PC-9 (cell line): ENCODE measurements around the gene ARNT2.

Source experiments
- EZH2 ChIP-seq: fragments of 200-600 bp; sonication (generic); IDR thresholded peaks from 2 replicates; pipeline ENCODE4 v1.8.0; 2017; ENCODE audit warnings: antibody characterized with exemption, low read depth
- TF ChIP-seq, protein P1 (sequence below): fragments of 200-600 bp; sonication (generic); conservative IDR thresholded peaks from 2 replicates; pipeline ENCODE4 v1.6.1; 2017; ENCODE audit warnings: mixed run types, antibody characterized with exemption, mild to moderate bottlenecking, moderate library complexity

DNA sequence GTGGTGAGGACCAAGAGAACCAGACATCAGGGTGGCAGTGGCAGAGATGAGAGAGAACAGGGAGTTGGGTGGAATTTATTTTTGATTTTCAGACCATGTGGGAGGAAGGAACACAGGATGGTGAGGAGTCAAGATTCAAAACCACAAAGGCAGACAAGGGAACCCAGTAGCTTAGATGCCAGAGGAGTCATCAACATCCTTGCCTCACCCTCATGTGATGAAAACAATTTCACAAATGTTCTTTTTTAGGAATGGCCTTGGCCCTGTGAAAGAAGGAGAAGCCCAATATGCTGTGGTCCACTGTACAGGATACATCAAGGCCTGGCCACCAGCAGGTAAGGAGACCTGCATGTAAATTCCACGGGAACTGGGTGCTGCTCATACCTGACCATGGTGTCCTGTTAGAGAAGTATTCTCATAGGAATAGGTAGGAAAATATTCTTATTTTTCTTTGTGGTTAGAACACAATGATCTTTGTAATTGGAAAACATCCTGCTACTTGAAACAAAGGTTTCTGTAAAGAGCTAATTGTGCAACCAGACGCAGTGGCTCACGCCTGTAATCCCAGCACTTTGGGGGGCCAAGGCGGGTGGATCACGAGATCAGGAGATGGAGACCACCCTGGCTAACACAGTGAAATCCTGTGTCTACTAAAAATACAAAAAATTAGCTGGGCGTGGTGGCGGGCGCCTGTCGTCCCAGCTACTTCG is 110.0 kb downstream of the ARNT2 start:
- TF ChIP-seq, protein P1, sequence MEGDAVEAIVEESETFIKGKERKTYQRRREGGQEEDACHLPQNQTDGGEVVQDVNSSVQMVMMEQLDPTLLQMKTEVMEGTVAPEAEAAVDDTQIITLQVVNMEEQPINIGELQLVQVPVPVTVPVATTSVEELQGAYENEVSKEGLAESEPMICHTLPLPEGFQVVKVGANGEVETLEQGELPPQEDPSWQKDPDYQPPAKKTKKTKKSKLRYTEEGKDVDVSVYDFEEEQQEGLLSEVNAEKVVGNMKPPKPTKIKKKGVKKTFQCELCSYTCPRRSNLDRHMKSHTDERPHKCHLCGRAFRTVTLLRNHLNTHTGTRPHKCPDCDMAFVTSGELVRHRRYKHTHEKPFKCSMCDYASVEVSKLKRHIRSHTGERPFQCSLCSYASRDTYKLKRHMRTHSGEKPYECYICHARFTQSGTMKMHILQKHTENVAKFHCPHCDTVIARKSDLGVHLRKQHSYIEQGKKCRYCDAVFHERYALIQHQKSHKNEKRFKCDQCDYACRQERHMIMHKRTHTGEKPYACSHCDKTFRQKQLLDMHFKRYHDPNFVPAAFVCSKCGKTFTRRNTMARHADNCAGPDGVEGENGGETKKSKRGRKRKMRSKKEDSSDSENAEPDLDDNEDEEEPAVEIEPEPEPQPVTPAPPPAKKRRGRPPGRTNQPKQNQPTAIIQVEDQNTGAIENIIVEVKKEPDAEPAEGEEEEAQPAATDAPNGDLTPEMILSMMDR = no peak
- no peak for TF ChIP-seq EZH2
